ENCODE data around the gene ARHGAP20. TPM values are rescaled to one million over a fixed set of nuclear protein-coding genes. Genes with fewer than 3 reads are reported as not detected.

The ARHGAP20 gene
- total RNA-seq, 4 donors from 2014 or later = 1.4 to 4.8 (median 2.5) TPM

DNA sequence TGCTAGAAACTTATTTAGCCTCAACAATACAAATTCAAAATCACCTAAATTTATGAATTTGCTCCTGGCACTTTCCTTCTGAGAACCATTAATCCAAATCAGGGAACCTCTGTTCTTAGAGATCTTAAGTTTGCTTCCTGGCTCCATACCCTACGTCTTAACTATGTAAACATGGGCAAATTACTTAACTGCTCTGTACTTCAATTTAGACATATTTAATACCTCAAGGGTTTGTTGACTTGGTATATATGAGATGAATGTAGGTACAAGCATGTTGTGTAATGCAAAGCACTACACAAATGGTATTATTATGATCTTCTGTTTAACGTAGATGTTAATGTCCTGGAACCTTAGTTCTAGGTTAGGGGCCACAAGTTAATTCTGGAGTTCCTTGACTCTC is 22.6 kb upstream of the ARHGAP20 start:
- no peak overlapping the region for H3K27ac ChIP-seq
- TF ChIP-seq POLR2A (IDR thresholded peaks at IDR 0.05) (no peak), CTCF (IDR thresholded peaks at IDR 0.05) (no peak)
- DNase-seq = no peak

GRCh38 chr11:110730773-110731172 is 18.5 kb upstream of the ARHGAP20 start:
- no peak overlapping the region for H3K27ac ChIP-seq
- DNase-seq = no peak
- no peaks in the 10 kb centered on the region for H3K4me1 ChIP-seq
- no peaks in the 10 kb centered on the region for H3K9me3 ChIP-seq
- no peaks in the 10 kb centered on the region for H3K36me3 ChIP-seq
- H3K27me3 ChIP-seq = no peaks in the 10 kb centered on the region
- TF ChIP-seq CTCF (IDR thresholded peaks at IDR 0.05) = no peak
- TF ChIP-seq POLR2A (IDR thresholded peaks at IDR 0.05) = no peak
- intact Hi-C loops (cut with DNase I) = no loop called here
- H3K4me3 ChIP-seq = no peak overlapping the region
- WGBS, 2 donors = 70 to 72% methylated on average over 1 of the region's 1 CpG

More for the DNA sequence above, 22.6 kb upstream of the ARHGAP20 start:
- no peak overlapping the region for H3K4me3 ChIP-seq
- H3K9me3 ChIP-seq = no peaks in the 10 kb centered on the region
- no peaks in the 10 kb centered on the region for H3K27me3 ChIP-seq
- WGBS, 2 donors = 18 to 31% methylated on average over 2 of the region's 2 CpGs
- H3K4me1 ChIP-seq = no peaks in the 10 kb centered on the region
- no peaks in the 10 kb centered on the region for H3K36me3 ChIP-seq
- intact Hi-C loops (cut with DNase I) = no loop called here

- Histone ChIP-seq H3K27me3 (no peaks in the 10 kb centered on the region), H3K27ac (no peak overlapping the region), H3K36me3 (no peaks in the 10 kb centered on the region), H3K4me1 (no peaks in the 10 kb centered on the region), H3K4me3 (no peak overlapping the region), H3K9me3 (no peaks in the 10 kb centered on the region)
- no peak for DNase-seq
- TF ChIP-seq POLR2A (IDR thresholded peaks at IDR 0.05) (no peak), CTCF (IDR thresholded peaks at IDR 0.05) (no peak)
- intact Hi-C loops (cut with DNase I) = no loop called here
- WGBS, 2 donors = 71 to 78% methylated on average over 3 of the region's 3 CpGs
Observed at GRCh38 chr11:110728883-110729282, 16.6 kb upstream of the ARHGAP20 start.

GRCh38 chr11:110728476-110728875 is 16.2 kb upstream of the ARHGAP20 start:
- H3K36me3 ChIP-seq = no peaks in the 10 kb centered on the region
- no peaks in the 10 kb centered on the region for H3K9me3 ChIP-seq
- no peak overlapping the region for H3K4me3 ChIP-seq
- intact Hi-C loops (cut with DNase I) = no loop called here
- no peaks in the 10 kb centered on the region for H3K4me1 ChIP-seq
- no peak for TF ChIP-seq CTCF (IDR thresholded peaks at IDR 0.05)
- no peak for TF ChIP-seq POLR2A (IDR thresholded peaks at IDR 0.05)
- no peaks in the 10 kb centered on the region for H3K27me3 ChIP-seq
- H3K27ac ChIP-seq = no peak overlapping the region
- DNase-seq = no peak

GRCh38 chr11:110724358-110724757 is 12.1 kb upstream of the ARHGAP20 start:
- intact Hi-C loops (cut with DNase I) = no loop called here
- no peak for DNase-seq
- 67 to 84% methylated on average over 2 of the region's 2 CpGs for WGBS, 2 donors
- TF ChIP-seq POLR2A (IDR thresholded peaks at IDR 0.05) = no peak
- no peak for TF ChIP-seq CTCF (IDR thresholded peaks at IDR 0.05)
- Histone ChIP-seq H3K27ac (no peak overlapping the region), H3K27me3 (no peaks in the 10 kb centered on the region), H3K9me3 (no peaks in the 10 kb centered on the region), H3K4me1 (peaks cover 0 to 13% (median 5%) of the 10 kb centered on the region in 3 donors), H3K36me3 (no peaks in the 10 kb centered on the region), H3K4me3 (no peak overlapping the region)
